Neural progenitor cell (in vitro differentiated cells): ENCODE data around the gene AGFG1. TPM values are rescaled to one million over a fixed set of nuclear protein-coding genes. Genes with fewer than 3 reads are reported as not detected.

Experiments used
- DNase-seq: peaks from one replicate; pipeline ENCODE4 v3.0.0-alpha.2; 2016; ENCODE audit warnings: low spot score
- H2AFZ ChIP-seq: fragments of 200-600 bp; sonication (generic); replicated peaks from 2 replicates; pipeline ENCODE4 v1.6.1; 2016; ENCODE audit warnings: antibody characterized with exemption
- H3F3A ChIP-seq: fragments of 200-600 bp; sonication (generic); 2 replicates; pipeline ENCODE4 v1.6.1; 2016; ENCODE audit warnings: antibody characterized with exemption, low read depth
- H3K27ac ChIP-seq: fragments of 200-600 bp; sonication (generic); 2 replicates; pipeline ENCODE4 v1.5.1; 2016; ENCODE audit warnings: mild to moderate bottlenecking
- H3K27me3 ChIP-seq: fragments of 200-600 bp; sonication (generic); 2 replicates; pipeline ENCODE4 v1.6.1; 2016; ENCODE audit warnings: mild to moderate bottlenecking, moderate library complexity
- H3K36me3 ChIP-seq: fragments of 200-600 bp; sonication (generic); 2 replicates; pipeline ENCODE4 v1.5.1; 2016
- H3K4me1 ChIP-seq: fragments of 200-600 bp; sonication (generic); 2 replicates; pipeline ENCODE4 v1.6.1; 2016; ENCODE audit warnings: mixed run types
- H3K4me2 ChIP-seq: fragments of 200-600 bp; sonication (generic); 2 replicates; pipeline ENCODE4 v1.6.1; 2016
- H3K4me3 ChIP-seq: fragments of 200-600 bp; sonication (generic); 2 replicates; pipeline ENCODE4 v1.5.1; 2016
- H3K79me2 ChIP-seq: fragments of 200-600 bp; sonication (generic); 2 replicates; pipeline ENCODE4 v1.6.1; 2016; ENCODE audit warnings: low read depth
- H3K9ac ChIP-seq: fragments of 200-600 bp; sonication (generic); 2 replicates; pipeline ENCODE4 v1.6.1; 2016
- H3K9me3 ChIP-seq: fragments of 200-600 bp; sonication (generic); 2 replicates; pipeline ENCODE4 v1.5.1; 2016; ENCODE audit warnings: low read depth
- H4K20me1 ChIP-seq: fragments of 200-600 bp; sonication (generic); 2 replicates; pipeline ENCODE4 v1.6.1; 2016; ENCODE audit warnings: low read depth
- H3K27ac Mint-ChIP-seq: 3 replicates; pipeline ENCODE4 v1.8.0; 2021; ENCODE audit warnings: mixed read lengths
- H3K27me3 Mint-ChIP-seq: 2 replicates; pipeline ENCODE4 v1.8.0; 2022; ENCODE audit warnings: low read depth, mild to moderate bottlenecking, inconsistent platforms, moderate library complexity, mixed read lengths; ENCODE audit not compliant: insufficient read depth
- H3K36me3 Mint-ChIP-seq: 3 replicates; pipeline ENCODE4 v1.8.0; 2021; ENCODE audit warnings: mixed read lengths
- H3K4me1 Mint-ChIP-seq: 3 replicates; pipeline ENCODE4 v1.8.0; 2021; ENCODE audit warnings: mixed read lengths
- H3K4me3 Mint-ChIP-seq: 3 replicates; pipeline ENCODE4 v1.8.0; 2021; ENCODE audit warnings: mild to moderate bottlenecking, moderate library complexity, mixed read lengths
- H3K9me3 Mint-ChIP-seq: 3 replicates; pipeline ENCODE4 v1.8.0; 2020; ENCODE audit warnings: mixed read lengths
- CTCF ChIP-seq: fragments of 200-600 bp; sonication (generic); IDR thresholded peaks from 2 replicates; pipeline ENCODE4 v1.5.1; 2017; ENCODE audit warnings: antibody characterized with exemption, mild to moderate bottlenecking
- EZH2 ChIP-seq: fragments of 200-600 bp; sonication (generic); IDR thresholded peaks from 2 replicates; pipeline ENCODE4 v1.6.1; 2017; ENCODE audit warnings: antibody characterized with exemption, mild to moderate bottlenecking, moderate library complexity
- EZH2phosphoT487 ChIP-seq: fragments of 200-600 bp; sonication (generic); IDR thresholded peaks from 2 replicates; pipeline ENCODE4 v1.6.1; 2017; ENCODE audit warnings: antibody characterized with exemption
- total RNA-seq: library from RNA; depleted of rRNA; stranded (reverse); fragments of >200 nt; gene quantifications from 2 replicates; pipeline ENCODE4 v1.2.3, GENCODE V29; 2015; ENCODE audit warnings: low replicate concordance

AGFG1 gene
- total RNA-seq, 1 donor from 2014 or later = 84.8 TPM

DNA sequence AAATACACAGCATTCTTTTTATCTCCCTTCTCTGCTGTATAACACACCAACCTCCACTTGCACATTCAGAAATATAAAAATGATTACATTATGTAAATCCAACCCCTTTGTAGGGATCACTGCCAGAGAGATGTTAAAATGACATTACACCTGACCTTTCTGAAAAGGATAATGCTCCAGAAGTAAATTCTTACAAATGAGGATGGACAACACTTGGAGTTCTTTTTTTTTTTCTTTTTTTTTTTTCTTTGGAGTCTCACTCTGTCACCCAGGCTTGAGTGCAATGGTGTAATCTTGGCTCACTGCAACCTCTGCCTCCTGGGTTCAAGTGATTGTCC is 20.3 kb upstream of the AGFG1 start:
- H2AFZ ChIP-seq = no peak overlapping the region
- Mint-ChIP-seq H3K9me3 (no peaks in the 10 kb centered on the region), H3K36me3 (no peaks in the 10 kb centered on the region), H3K27me3 (peaks cover 3% of the 10 kb centered on the region), H3K27ac (no peak overlapping the region), H3K4me1 (peaks cover 10% of the 10 kb centered on the region), H3K4me3 (no peak overlapping the region)
- no peaks in the 10 kb centered on the region for H3K36me3 ChIP-seq
- H3K4me1 ChIP-seq = peaks cover 8% of the 10 kb centered on the region
- no peaks in the 10 kb centered on the region for H3K79me2 ChIP-seq
- H4K20me1 ChIP-seq = no peaks in the 10 kb centered on the region
- H3K4me3 ChIP-seq = no peak overlapping the region
- H3K27me3 ChIP-seq = no peaks in the 10 kb centered on the region
- H3K9me3 ChIP-seq = no peaks in the 10 kb centered on the region
- no peak for DNase-seq
- no peaks in the 10 kb centered on the region for H3F3A ChIP-seq
- TF ChIP-seq EZH2 = no peak
- no peak overlapping the region for H3K9ac ChIP-seq
- no peak overlapping the region for H3K4me2 ChIP-seq
- no peak overlapping the region for H3K27ac ChIP-seq

DNA sequence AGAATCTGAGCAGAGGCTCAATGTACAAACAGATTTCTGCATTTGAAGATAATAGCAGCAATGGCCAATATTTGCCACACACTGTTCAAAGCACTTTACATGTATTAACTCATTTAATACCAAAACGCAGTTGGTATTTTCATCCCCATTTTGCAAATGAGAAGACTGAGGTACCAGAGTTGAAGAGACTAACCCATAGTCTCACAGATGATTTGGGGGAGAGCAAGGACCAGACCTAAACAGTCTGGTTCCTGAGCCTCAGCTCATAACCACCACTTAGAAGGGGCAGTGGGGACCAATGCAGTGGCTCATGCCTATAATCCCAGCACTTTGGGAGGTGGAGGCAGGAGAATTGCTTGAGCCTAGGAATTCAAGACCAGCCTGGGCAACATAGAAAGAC is 18.1 kb upstream of the AGFG1 start:
- Mint-ChIP-seq H3K9me3 (no peaks in the 10 kb centered on the region), H3K36me3 (no peaks in the 10 kb centered on the region), H3K27me3 (peaks cover 4% of the 10 kb centered on the region), H3K4me3 (no peak overlapping the region), H3K4me1 (peaks cover 3% of the 10 kb centered on the region), H3K27ac (no peak overlapping the region)
- H3K9me3 ChIP-seq = no peaks in the 10 kb centered on the region
- H3K9ac ChIP-seq = no peak overlapping the region
- no peaks in the 10 kb centered on the region for H3F3A ChIP-seq
- TF ChIP-seq CTCF = no peak
- no peak for TF ChIP-seq EZH2
- TF ChIP-seq EZH2phosphoT487 = no peak
- H2AFZ ChIP-seq = no peak overlapping the region
- no peaks in the 10 kb centered on the region for H3K79me2 ChIP-seq
- no peaks in the 10 kb centered on the region for H3K36me3 ChIP-seq
- H3K4me3 ChIP-seq = no peak overlapping the region
- DNase-seq = no peak
- H3K27ac ChIP-seq = no peak overlapping the region
- H3K4me2 ChIP-seq = no peak overlapping the region
- H3K27me3 ChIP-seq = no peaks in the 10 kb centered on the region
- no peaks in the 10 kb centered on the region for H4K20me1 ChIP-seq
- H3K4me1 ChIP-seq = peaks cover 11% of the 10 kb centered on the region

- Mint-ChIP-seq H3K9me3 (no peaks in the 10 kb centered on the region), H3K27me3 (peaks cover 4% of the 10 kb centered on the region), H3K4me1 (peaks cover 3% of the 10 kb centered on the region), H3K36me3 (no peaks in the 10 kb centered on the region), H3K27ac (no peak overlapping the region), H3K4me3 (no peak overlapping the region)
- H2AFZ ChIP-seq = no peak overlapping the region
- H3K27me3 ChIP-seq = no peaks in the 10 kb centered on the region
- peaks cover 11% of the 10 kb centered on the region for H3K4me1 ChIP-seq
- no peak overlapping the region for H3K4me3 ChIP-seq
- no peak for TF ChIP-seq CTCF
- TF ChIP-seq EZH2phosphoT487 = no peak
- TF ChIP-seq EZH2 = no peak
- no peak for DNase-seq
- H3K9me3 ChIP-seq = no peaks in the 10 kb centered on the region
- H3K4me2 ChIP-seq = no peak overlapping the region
- H3K36me3 ChIP-seq = no peaks in the 10 kb centered on the region
- no peaks in the 10 kb centered on the region for H4K20me1 ChIP-seq
- H3F3A ChIP-seq = no peaks in the 10 kb centered on the region
- H3K9ac ChIP-seq = no peak overlapping the region
- H3K27ac ChIP-seq = no peak overlapping the region
- H3K79me2 ChIP-seq = no peaks in the 10 kb centered on the region
These were observed 17.6 kb upstream of the AGFG1 start for GRCh38 chr2:227454323-227454860.

DNA sequence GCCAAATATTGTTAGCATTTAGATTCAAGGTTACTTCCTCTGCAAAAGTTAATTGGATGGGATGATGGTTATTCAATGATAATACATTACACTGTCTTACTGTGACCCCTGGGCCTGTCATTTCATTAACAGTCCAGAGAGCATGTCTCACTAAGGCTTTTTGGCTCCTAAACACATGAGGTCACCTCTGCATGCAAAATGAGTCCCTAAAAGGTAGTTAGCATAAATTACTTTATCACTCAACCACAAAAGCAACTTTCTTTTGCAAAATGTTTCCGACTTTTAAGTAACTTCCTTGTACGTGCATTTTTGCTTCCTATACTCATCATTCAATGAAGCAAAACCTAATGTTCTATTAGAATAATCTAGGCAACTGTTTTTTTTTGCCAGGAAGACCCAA is 16.8 kb upstream of the AGFG1 start:
- Histone ChIP-seq H3F3A (no peaks in the 10 kb centered on the region), H3K36me3 (no peaks in the 10 kb centered on the region), H3K27ac (no peak overlapping the region), H2AFZ (no peak overlapping the region), H3K27me3 (no peaks in the 10 kb centered on the region), H3K9me3 (no peaks in the 10 kb centered on the region), H3K4me3 (no peak overlapping the region), H4K20me1 (no peaks in the 10 kb centered on the region), H3K4me1 (peaks cover 4% of the 10 kb centered on the region), H3K4me2 (no peak overlapping the region), H3K79me2 (no peaks in the 10 kb centered on the region), H3K9ac (no peak overlapping the region)
- Mint-ChIP-seq H3K27ac (no peak overlapping the region), H3K4me1 (no peaks in the 10 kb centered on the region), H3K36me3 (no peaks in the 10 kb centered on the region), H3K27me3 (peaks cover 4% of the 10 kb centered on the region), H3K9me3 (no peaks in the 10 kb centered on the region), H3K4me3 (no peak overlapping the region)
- TF ChIP-seq CTCF (no peak), EZH2 (no peak)
- DNase-seq = no peak
